Gastrocnemius medialis (tissue), 4 donors: ENCODE data around the gene GNAQ.

Experiments
- POLR2A ChIP-seq, 2 donors: fragments of 450-650 bp; IDR thresholded peaks; one replicate each; pipeline ENCODE4 v1.6.1; 2017; ENCODE audit warnings: antibody characterized with exemption in 2 of 2, mild to moderate bottlenecking in 2 of 2, moderate library complexity in 2 of 2
- TF ChIP-seq, protein P1 (sequence below), 5 experiments: fragments of 450-650 bp in 3 of 5; fragments of 200-600 bp in 2 of 5; sonication (generic) in 2 of 5; IDR thresholded peaks in 4 of 5; conservative IDR thresholded peaks in 1 of 5; 1 replicate in 4 of 5; 2 replicates in 1 of 5; pipeline ENCODE4 v1.5.1; 2016 to 2019; ENCODE audit warnings: antibody characterized with exemption in 5 of 5, mild to moderate bottlenecking in 3 of 5, moderate library complexity in 3 of 5

DNA sequence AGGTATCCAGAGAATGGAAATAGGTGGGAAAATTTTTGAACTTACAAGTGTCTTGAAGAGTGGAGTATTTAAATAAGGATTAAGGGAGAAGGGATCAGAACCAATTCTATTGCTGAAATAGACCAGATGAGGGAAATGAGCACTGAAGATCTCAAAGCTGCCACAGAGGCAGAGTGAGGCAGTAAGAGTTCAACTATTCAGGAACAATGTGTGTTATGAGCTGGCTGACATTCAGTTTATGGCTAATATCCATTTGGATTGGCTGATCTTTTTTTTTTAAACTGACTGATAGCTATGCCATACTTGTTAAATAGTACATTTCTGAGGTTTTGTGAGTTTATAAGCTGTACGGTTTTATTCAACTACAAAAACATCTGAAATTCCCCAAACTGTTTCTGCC lies 288.2 kb downstream of the GNAQ start:
- TF ChIP-seq, protein P1, sequence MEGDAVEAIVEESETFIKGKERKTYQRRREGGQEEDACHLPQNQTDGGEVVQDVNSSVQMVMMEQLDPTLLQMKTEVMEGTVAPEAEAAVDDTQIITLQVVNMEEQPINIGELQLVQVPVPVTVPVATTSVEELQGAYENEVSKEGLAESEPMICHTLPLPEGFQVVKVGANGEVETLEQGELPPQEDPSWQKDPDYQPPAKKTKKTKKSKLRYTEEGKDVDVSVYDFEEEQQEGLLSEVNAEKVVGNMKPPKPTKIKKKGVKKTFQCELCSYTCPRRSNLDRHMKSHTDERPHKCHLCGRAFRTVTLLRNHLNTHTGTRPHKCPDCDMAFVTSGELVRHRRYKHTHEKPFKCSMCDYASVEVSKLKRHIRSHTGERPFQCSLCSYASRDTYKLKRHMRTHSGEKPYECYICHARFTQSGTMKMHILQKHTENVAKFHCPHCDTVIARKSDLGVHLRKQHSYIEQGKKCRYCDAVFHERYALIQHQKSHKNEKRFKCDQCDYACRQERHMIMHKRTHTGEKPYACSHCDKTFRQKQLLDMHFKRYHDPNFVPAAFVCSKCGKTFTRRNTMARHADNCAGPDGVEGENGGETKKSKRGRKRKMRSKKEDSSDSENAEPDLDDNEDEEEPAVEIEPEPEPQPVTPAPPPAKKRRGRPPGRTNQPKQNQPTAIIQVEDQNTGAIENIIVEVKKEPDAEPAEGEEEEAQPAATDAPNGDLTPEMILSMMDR (IDR thresholded peaks at IDR 0.05 in 4 of 5, conservative IDR thresholded peaks at IDR 0.05 in 1 of 5) = no peak
- TF ChIP-seq POLR2A (IDR thresholded peaks at IDR 0.05) = no peak
